ENCODE measurements around the gene FKBP1B.
A peak's percentile ranks its signal among the peaks of the same experiment; 100 is the strongest.
"Not testable (repeated sequence)": the region's sequence is repeated elsewhere in the genome, so short reads cannot be mapped to it uniquely, and the experiment has no call there.

Gene FKBP1B

DNA sequence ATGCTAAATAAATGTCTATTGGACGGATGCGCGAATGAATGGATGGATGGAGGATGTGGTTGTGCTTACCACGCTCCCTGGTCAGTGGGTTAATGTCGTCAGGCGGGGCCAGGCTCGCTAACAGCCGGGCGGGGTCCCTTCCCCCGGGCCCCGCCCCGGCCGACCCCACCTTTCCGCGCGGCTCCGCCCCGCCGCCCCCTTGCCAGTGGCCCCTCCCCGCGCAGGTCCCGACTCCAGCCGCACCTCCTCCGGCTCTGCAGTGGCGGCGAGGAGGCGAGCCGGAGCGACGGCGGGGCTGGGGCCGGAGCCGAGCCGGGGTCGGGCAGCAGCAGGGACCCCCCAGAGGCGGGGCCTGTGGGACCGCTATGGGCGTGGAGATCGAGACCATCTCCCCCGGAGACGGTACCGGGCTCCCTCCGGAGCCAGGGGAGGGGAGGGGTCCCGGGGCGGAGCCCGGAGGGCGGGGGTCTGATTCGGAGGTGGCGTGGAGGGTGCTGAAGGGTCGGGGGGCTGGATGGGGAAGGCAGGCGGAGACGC lies at the start of gene FKBP1B:
TSS of gene FKBP1B (plus strand) at position 257 of the 537 bp plus-strand sequence. CDS start at position 366, 109 bp downstream.
- peak; percentile 50 for DNase-seq

DNA sequence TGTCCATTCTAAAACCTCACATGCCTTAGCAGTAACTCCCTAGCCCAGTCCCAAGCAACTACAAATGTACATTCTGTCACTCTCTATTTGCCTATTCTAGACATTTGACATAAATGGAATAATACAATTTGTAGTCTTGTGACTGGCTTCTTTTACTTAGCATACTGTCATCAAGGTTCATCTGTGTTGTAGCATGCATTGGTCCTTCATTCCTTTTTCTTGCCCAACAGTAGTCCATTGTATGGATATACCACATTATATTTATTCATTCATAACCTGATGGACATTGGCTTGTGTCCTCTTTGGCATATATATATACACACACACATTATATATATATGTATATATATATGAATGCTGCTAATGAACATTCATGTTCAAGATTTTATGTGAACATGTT lies 41.8 kb upstream of the FKBP1B start:
- DNase-seq: no peak

DNA sequence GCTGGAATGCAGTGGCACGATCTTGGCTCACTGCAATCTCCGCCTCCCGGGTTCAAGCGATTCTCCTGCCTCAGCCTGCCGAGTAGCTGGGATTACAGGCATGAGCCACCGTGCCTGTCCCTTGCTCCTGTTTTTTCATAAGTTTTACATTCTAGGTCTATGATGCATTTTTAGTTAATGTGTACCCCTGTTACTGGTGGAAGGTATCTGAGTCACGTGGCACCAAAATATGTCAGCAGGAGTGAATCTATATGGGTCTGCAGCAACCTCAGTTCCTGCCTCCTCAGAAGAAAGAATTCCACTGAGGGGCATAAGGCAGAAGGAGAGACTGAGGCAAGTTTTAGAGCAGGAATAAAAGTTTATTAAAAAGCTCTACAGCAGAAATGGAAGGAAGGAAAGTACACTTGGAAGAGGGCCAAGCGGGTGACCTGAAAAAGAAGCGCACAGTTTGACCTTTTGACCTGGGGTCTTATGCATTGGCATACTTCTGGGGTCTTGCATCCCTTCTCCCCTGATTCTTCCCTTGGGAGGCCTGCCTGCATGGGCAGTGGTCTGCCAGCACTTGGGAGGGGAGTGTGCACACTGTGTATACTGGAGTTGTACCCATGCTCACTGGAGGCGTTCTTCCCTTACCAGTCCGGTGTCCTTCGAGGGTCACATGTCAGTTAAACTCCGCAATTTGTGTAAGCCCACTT lies 40.7 kb upstream of the FKBP1B start:
- DNase-seq: no peak

DNA sequence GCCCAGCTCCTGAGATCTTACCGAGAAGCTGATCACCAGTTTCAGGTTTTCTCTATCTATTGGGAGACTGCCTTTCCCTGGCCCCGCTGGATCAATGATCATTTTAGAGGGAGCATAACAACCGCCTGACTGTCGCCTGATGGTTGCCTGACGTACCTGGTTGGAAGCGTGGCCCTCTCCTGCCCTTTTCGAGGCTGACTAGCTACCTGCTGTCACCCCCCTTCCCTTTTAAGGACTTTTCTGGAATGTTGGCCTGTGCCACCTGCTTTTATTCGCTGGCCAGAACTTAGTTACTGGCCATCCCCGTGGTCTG lies 40.2 kb upstream of the FKBP1B start:
- no peak for DNase-seq

DNA sequence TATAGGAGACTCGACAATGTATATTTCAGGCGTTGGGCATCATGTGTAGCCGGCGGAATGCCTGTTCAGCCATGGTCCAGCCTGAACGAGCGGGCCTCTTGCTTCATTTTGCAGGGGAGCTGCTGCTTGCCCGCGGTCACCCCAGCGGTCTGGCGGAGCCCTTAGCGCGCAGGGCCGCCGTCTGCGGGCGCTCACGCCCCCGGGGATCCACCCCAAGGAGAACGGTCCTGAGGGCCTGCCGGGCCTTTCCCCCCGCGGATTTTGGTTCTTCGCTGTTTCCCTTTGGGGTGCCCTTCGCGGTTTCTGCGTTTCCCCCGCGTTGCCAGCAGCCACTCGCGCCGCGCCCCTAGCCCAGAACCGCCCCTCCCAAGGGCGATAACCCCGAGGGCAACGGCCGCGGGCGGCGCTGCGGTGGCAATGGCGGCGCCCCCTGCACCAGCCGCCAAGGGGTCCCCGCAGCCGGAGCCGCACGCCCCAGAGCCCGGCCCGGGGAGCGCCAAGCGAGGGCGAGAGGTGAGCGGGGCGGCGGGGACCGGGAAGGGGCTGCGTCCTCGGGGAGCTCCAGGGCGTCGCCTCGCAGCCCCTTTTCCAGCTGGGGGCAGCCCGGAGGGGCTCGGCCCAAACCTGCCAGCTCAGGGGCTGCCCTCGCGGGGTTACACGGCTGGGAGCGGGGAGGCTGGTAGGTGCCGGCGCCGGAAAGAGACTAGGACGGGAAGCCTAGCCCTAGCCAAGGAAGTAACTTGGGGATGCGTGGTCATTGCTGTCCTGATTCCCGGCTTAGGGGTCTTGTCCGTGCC lies 39.7 kb upstream of the FKBP1B start, which contains the start of gene MFSD2B:
TSS of gene MFSD2B (plus strand) at position 406 of the 797 bp plus-strand sequence. CDS start at position 418, 12 bp downstream.
- DNase-seq: no peak

DNA sequence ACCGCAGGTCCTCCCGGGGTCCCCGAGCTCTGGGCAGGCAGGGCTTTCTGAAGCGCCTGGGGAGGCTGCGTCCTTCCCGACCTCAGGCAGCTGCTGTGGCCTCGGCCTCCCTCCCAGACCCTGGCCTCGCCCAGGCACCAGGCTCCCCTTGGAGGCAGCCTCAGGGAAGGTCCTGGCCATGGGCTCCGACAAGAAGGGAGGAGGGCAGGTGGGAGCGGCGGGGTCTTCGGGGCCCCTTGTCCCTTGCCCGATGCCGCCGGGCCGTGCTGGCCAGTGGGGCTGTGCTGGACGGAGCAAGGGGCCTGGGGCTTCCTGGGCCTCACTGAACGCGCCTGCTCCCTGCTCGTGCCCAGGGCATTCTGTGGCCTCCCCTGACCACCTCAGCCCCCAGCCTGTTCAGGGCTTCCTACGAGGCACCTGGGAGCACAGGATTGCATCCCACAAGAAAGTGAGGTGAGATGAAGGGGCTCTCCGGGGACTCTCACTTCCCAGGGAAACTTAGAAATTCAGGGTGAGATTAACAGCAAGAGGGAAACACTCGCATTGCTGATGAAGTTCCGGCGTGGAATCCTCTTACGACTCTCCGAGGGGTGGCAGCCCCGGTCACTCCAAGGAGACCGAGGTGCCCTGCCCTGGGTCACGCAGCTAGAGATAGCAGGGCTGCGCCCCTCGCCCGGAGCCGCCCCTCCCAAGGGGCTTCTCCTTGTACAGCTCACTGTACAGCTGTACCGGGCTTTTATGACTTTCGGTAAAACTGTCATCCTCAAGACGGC lies 38.9 kb upstream of the FKBP1B start:
- no peak for DNase-seq

DNA sequence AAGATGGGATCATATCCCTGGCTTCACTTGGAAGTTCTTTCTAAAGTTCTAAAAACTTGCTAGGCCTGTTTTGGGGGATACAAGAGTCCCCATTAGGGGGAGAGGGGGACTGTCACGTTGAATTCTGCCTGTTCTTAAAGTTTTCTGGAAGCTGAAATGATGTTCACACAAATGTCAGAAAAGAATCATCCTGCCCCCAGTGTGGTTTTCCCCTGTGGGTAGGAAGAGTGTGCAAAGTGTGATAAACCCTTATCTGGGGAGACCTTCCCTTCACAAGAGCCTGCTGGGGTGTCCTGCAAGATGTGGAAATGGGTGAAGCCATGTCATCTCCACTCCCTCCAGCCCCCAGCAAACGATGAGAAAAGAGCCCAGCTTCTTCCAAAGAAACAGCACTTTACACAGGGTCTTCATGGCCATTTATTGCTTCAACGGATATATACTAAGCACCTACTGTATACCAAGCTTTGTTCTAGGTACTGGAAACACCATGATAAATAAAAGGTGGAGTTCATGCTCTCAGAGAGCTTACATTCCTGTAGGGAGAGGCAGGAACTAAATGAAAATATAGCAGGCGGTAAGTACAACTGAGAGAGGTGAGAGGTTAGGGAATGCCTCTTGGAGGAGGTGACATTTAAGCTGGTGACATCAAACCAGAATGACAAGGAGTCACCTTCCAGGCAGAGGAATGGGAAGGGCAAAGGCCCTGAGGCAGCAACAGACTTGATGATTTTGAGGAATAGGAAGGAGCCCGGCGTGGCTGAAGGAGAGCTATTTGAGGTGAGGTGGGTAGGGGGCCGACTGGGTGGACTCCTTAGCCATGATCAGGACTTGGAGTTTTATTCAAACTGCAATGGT lies 38.1 kb upstream of the FKBP1B start:
- no peak for DNase-seq

DNA sequence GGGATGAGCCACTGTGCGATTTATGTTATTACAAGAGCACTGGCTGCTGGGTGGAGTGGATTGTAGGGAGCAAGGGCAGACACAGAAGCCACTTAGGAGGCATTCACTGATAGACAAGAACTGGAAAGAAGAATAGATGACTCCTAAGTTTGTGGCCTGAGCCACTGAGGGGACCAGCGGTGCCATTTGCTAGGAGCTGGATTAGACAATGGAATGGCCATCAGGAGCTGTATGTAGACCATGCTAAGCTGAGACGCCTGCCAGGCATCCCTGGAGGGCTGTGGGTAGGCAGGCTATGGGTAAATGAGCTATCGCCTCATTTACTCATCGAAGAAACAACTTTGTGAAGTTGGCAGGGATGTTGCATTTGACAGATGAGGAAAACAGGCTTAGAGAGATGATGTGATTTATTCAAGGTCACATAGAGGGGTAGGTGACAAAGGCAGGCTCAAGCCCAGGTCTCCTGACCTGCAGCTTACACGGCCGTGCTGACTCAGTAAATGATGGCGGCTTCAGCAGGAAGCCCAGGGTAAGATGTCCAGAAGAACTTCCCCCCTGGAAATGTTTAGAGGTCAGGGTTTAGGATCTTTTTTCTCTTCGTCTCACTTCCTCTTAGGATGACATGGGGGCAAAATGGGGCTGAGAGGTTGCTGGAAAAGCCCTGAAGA lies 36.9 kb upstream of the FKBP1B start:
- no peak for DNase-seq

DNA sequence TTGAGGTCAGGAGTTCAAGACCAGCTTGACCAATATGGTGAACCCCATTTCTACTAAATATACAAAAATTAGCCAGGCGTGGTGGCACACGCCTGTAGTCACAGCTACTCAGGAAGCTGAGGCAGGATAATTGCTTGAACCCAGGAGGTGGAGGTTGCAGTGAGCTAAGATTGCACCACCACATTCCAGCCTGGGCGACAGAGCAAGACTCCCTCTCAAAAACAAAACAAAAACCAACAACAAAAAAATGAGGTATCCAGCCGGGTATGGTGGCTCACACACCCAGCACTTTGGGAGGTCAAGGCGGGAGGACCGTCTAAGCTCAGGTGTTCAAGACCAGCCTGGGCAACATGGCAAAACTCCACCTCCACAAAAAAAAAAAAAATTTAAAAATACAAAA lies 34.6 kb upstream of the FKBP1B start:
- not testable (repeated sequence) for DNase-seq

DNA sequence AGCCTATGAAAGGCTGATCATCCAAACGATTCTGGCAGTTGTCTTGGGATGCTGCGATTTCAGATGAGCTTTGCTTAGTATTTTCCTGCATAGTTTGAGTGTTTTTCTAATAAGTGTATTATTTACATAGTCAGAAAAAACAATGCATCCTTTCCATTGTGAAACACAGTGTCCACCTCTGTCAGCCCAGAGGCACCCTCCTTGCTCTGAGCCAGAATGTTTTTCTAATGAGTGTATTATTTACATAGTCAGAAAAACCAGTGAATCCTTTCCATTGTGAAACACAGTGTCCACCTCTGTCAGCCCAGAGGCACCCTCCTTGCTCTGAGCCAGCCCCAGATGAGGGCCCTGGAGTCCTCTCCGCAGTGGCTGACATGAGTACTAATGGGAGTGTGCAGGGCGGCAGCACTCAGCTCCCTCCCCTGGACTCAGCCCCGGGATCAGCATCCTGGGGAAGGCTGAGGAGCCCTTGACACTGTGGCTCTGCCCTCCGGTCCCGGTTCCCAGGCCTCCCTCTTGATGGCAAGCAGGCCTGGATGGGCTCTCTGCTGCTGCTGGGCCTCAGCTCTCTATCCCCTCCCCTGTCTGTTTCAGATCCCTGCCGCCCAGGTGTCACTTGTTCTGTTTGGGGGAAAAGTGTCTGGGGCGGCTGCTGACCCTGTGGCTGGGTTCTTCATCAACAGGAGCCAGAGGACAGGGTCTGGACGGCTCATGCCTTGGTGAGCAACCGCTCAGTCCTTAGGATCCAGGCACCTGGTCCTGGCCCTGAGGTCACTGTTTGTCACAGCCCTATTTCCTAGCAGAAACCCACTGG lies 33.8 kb upstream of the FKBP1B start:
- DNase-seq: no peak

DNA sequence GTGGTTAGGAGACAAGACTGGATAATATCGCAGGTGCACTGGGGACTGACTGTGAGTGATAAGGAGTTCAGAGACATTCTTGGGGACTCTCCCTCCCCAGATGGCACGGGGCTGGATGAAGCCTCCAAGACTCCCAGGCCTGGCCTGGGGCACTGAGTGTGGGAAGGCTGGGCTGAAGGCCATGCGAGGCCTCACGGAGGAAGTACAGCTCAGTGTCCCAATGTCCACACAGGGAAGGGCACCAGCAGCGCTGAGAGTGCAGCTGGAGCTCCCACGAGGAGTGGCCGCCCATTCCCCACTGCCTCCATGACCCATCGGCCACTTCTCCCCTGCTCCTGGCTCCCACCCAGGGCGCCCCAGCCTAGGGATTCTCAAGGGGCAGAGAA lies 33.2 kb upstream of the FKBP1B start:
- no peak for DNase-seq

DNA sequence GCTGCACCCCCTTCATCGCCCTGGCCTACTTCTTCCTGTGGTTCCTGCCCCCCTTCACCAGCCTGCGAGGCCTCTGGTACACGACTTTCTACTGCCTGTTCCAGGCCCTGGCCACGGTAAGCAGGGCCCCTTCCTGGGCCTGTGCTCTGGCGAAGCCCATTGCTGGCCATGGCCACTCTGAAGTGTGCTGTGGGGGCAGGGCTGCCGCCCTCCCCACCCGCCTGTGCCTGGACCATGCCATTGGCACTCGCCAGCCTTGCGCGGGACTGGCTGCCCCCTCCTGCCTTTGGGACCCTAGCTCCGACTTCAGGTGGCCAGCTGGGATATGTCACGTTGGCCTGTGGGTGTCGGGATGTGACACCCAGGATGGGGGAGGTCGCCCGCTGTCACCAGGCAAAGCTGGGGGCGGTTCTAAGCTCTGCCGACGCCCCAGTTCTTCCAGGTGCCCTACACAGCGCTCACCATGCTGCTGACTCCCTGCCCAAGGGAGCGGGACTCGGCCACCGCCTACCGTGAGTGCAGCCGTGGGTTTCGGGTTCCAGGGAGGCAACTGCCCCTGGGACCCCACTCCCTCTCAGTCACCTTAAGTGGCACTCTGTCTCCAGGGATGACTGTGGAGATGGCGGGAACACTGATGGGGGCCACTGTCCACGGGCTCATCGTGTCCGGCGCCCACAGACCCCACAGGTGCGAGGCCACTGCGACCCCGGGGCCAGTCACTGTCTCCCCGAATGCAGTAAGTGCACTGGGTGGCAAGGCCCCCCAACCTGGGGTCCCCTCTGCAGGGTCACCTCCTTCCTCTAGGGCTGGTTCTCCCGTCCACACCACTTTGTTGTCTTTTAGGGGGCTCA lies 32.5 kb upstream of the FKBP1B start:
- DNase-seq: no peak

DNA sequence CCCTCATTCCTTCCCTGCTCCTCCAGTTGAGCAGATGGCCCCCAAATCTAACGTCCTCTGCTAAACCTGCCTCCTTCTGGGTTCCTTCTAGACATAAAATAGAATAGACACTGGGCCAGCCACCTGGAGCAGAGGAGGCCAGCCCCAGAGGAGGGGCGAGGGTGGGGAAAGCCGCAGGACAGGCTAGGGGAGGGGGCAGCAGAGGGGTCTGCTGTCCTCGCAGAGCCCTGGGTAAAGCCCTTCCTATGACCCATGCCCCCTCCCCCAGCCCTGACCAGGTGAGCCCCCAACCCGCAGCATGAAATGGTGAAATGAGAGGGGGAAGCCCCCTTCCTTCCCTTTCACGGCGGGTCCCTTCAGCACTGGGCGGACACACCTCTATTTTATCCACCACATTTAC lies 31.8 kb upstream of the FKBP1B start:
- no peak for DNase-seq

DNA sequence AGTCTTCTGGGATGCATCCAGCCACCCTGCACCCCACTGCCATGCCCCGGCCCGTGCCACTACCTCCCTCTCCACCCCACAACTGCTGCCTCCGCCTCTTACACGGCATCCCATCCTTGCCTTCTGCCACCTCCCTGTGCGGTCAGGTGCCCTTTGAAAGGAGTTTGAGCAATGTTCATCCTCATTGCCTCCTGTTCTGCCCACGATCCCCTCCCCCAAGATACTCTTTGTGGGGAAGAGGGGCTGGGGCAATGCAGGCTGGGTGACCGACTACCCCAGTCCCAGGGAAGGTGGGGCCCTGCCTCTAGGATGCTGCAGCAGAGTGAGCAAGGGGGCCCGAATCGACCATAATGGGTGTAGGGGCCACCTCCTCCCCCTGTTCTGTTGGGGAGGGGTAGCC lies 31.3 kb upstream of the FKBP1B start:
- no peak for DNase-seq

DNA sequence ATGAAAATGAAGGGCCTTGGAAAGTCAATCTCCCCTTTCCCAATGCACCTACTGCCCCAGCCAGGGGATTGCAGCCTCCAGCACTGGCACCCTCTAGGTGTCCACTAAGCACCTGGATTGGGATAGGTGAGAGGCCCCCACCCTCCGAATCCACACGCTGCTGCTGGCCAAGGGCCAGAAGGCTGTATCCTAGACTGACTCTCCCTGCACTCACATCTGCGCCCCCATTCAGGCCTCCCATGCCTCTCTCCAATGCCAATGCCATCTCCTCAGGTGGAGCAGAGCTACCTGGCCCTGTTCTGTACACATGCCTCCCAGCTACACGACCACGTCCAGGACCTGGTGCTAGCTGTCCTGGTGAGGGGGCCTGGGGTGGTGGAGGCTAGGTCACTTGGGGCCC lies 29.8 kb upstream of the FKBP1B start:
- DNase-seq: no peak

DNA sequence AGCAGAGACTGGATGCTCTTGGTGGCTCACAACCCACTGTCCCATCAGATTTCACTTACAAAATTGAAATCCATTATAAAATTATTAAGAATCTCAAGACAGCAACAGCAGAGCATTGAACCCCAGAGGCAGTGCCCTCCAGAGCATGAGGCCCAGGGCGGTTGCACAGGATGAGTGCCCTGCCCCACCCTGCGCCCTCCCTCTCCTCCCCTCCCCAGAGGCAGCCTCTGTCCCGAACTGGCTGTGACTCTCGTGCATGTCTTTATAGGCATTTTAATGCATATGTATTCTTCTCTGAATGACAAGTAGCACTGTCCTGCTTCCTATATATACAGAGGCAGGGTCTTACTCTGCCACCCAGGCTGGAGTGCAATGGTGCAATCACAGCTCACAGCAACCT lies 29.3 kb upstream of the FKBP1B start:
- DNase-seq: no peak

DNA sequence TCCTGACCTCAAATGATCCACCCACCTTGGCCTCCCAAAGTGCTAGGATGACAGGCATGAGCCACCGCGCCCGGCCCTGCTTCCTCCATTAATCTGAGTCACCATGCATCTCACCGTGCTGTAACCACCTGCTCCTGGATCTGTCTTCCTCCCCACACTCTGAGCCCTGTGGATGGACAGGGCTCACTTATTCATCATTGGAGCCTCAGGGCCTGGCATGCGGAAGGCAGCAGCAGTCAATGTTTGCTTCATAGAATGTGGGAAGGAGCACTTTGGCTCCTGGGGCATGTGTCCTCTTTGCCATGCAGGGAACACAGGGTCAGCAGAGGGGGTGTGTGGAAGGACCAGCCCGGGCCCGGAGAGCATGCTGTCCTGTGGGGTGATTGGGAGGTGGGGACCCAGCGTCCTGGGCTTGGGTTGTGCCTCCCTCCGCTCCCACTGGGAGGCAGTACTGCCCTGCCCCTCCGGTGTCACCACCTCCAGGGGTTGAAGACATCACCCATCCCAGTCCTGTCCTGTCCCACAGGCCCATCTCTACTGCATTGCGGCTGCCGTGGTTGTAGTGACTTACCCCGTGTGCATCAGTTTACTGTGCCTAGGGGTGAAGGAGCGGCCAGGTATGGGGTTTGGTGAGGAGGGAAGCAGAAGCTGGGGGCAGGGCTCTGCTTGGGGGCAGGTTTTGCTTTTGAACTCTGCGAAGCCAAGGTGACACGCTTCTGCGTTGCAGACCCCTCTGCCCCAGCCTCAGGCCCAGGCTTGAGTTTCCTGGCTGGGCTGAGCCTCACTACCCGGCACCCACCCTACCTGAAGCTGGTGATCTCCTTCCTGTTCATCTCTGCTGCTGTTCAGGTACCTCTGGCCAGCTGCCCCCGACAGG lies 28.2 kb upstream of the FKBP1B start:
- no peak for DNase-seq

DNA sequence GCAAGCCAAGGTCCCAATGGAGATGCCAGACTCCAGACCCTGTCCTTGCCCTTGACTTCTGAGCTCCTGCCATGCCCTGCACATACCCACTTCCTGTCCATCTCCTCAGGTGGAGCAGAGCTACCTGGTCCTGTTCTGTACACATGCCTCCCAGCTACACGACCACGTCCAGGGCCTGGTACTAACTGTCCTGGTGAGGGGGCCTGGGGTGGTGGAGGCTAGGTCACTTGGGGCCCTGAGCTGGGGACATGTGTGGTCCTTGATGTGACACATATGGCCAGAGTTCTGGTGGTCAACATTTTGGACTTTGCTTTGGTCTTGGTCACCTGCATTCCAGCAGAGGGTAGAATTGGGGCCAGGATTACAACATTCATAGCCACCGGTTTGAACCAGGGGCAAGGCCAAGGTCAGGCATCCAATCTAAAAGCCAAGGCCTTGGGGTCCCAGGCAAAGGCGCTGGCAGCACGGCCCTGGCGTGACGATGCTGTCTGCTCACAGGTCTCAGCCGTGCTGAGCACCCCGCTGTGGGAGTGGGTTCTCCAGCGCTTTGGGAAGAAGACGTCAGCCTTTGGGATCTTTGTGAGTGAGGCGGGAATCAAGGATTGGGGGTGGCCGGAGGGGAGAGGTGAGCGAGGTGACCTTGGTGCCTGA lies 27.1 kb upstream of the FKBP1B start:
- DNase-seq: no peak
